NCI-H345 treated with DMSO at 0.1 percent for 48 hours (cell line): Measurements from ENCODE around the gene PDE11A.

Source experiments
- DNase-seq: peaks from one replicate; lab custom pipeline; 2025; ENCODE audit not compliant: unreplicated experiment; lab: John Stamatoyannopoulos, UW

Gene PDE11A

DNA sequence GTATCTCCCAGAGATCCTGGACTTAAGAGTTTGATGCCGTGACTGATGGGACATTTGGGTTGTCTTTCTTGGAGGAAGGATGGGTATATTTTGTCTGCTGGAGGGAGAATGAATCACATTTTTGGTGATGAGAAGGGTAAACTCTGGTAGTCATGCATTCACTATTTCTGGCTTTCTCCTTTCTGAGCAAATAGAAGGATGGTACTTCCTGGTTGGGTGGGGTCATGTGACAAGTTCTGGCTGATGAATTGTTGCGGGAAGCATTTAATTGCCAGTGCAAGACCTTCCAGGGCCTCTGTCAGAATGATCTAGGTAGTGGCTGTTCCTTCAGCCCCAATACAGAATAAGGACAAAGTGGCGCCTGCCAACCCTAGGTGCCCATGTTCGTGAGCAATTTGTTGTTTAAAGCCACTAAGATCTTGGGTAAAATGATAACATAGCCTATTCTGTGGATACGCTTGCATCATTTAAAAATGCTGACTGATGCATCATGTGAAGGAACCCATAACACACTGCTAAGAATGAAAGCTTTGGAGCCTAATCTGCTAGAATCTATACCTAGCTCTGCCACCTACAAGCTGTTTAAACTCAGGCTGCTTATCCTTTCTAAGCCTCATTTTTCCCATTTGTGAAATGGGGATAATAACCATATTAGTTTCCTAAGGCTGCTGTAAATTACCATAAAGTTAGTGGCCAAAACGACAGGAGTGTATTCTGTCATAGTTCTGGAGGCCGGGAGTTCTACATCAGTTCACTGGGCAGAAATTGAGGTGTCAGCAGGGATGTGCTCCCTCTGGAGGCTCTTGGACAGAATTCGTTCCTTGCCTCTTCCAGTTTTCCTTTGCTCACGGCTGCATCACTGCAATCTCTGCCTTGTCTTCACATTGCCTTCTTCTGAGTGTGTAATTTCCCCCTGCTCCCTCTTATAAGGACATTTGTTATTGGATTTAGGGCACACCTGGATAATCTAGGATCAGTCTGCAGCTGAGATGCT, 398.7 kb downstream of the PDE11A start:
- DNase-seq: no peak

DNA sequence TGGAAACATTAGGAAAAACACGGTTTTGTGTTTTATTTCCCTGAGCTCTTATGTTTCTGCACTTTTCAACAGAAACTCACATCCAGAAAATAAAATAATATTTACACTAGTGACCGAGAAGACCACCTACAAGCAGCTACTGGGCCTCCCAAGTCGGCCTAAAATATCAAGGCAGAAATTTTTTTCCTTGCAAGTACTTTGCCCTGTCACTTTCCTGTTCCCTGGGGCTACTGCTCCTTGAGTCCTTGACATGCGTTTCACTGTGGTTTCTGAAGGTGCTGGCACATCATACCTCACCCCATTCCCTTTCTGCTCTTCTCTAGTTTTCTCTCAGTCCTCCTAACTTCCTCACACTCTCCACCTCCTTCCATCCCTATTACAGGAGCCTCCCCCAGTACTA, 400.9 kb downstream of the PDE11A start:
- no peak for DNase-seq

DNA sequence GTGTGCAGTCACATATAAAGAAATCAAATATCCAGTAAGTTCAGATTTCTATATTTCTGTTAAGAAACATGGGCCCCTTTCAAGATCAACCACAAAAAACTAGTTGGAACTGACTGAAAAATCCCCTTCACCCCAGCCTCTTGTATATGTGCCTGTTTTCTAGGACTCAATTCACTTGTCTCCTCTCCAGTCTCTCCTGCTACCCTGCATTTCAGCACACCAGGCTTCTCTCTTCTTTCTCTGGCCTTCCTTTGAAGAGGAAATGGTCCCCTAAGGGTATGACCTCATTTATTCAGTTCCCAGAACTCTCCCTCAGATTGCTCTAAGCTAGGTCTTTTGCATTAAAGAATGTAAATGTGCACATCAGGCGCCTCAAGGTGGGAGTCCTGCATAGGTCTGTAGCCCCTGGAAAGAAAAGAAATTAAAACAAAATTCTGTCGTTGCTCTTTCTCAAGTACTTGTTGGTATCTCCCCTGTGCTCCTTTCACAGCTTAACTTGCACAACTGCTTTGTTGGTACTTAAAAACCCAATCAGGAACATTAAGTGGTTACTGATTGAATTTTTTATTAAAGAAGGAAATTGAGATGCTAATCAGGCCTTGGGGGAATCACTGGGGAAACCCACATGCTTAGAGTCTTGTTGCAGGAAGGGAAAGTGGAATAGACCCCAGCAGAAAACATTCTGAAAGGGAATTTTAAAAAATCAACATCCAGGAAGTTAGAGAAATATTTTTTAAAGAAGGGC, 401.6 kb downstream of the PDE11A start:
- DNase-seq: no peak

DNA sequence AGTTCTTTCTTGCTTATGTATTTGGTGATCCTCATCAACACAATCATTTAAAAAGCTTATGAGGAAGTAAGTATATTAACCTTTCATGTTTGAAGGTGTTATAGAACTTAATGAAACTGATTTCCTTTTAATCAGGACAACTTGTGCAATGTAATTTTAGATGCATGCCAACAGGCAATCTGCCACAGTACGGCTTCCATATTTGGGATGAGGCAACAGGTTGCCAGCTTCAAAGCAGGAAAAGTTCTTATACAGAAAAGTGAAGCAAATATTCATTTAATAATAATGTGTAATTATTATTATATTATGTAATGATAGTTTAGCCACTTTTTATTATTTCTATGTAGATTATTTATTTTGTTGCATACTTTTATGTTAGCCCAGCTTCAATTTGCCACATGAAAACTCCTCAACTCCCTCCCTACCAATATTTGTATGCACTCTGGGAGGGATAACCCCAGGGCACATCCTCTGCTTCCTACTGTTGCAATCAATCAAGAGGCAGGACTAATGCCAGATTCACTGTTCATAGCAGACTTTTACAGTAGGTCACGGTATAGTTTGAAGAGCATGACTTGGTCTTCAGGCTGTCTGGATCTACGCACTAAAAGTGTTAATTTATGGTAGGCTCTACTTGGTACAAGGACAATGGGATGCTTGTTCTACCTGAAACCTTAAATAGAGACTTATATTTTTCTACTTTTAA, 402.8 kb downstream of the PDE11A start:
- DNase-seq: no peak

DNA sequence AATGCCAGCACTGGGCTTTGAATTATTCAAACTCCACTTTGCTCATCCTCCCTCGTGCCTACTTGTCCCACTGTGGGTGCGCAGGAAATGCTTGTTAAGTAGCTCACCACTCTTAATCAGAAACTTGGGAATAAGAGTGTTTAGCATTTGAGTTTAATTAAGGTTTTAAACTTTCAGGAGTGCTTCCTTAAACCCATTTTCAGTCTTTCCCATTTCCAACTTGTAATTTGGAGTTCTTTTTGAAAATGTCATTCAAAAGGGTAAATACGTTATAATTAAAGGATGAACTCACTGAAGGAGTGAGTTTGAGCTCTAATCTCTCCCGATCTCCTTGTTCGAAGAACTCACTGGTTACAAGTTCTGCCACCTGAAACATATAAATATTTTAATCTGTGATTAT, 403.4 kb downstream of the PDE11A start:
- DNase-seq: no peak

DNA sequence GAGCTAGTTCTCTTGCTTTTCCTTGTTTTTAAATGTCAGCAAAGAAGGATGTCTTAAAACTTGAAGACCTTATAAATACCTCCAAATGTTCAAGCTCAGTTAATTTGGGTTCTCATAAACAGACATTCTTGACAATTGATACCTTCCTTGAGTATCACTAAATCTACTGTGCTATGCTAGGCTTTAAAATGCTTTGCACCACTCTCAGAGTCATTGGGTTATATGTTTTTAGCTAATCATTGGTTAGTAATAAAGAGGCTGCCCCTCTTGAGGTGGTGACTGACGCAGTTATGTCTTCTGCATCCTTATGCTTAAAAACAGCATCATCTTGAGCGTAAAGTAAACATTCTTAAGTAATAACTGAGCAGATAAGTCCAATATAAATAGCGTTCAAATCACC, 404.0 kb downstream of the PDE11A start:
- no peak for DNase-seq

DNA sequence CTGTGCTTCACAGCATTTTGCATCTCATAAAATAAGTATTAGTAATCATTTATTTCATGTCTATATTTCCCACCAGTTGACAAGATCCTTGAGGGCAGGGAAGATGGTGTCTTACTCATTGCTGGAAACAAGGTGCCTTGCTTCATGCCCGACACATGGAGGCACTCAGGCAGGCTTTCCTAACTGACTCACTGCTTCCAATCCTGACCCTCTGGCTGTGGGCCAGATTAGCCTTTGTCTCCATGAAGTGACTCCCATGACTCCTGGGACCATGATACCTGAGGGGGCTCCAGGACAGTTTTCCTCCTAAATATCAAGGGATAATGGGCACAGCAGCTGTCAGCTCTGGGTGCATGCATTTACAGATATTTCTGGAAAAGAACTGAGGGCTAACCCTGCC, 405.0 kb downstream of the PDE11A start:
- no peak for DNase-seq

DNA sequence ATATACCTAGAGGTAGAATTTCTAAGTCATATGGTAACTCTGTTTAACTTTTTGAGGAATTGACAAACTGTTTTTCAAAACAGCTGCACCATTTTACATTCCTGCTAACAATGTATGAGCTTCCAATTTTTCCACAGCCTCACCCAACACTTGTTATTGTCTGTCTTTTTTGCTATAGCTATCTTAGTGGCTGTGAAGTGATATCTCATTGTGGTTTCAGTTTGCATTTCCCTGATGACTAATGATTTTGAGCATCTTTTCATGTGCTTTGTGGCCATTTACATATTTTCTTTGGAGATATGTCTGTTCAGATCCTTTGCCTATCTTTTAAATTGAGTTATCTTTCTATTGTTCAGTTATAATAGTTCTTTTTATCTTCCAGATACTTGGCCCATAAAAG, 406.2 kb downstream of the PDE11A start:
- no peak for DNase-seq

DNA sequence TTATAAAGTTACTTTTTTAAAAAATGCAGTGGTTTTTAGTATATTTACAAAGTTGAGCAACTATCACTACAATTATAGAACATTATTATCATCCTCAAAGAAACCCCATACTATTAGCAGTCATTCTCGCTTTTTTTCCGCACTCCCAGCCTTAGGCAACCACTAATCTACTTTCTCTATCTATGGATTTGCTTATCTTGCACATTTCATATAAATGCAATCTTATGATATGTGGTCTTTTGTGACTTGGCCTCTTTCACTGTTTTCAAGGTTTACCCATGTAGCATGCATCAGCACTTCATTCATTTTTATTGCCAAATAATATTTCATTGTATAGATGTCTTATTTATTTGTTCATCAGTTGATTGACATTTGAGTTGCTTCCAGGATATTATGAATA, 406.6 kb downstream of the PDE11A start:
- DNase-seq: no peak

DNA sequence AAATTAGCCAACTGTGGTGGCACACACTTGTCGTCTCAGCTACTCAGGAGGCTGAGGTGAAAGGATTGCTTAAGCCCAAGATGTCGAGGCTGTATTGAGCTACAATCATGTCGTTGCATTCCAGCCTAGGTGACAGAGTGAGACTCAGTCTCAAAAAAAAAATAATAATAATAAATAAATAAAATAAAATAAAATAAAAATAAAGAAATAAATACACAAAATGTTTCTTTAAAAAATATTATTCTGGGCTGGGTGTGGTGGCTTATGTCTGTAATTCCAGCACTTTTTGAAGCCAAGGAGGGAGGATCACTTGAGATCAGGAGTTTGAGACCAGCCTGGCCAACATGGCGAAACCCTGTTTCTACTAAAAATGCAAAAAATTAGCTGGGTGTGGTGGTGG, 407.2 kb downstream of the PDE11A start:
- DNase-seq: no peak

DNA sequence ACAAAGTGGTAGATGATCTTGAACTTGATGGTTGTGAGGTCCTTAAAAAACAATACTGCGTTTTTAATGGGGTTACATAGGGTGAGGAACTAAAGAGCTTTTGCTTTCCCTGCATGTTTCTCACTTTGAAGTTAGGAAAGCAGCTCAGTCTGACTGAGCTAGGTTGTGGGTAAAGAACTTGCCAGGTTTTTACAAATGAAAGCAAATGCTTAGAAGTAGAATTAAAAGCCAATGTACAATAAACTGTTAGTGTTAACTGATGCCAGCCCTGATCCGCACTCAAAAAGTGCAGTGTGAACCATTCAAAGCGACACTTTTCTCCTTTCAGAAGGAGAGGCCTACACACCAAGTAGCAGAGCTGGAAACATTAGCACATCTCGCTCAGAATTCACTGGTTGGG, 409.7 kb downstream of the PDE11A start:
- no peak for DNase-seq

DNA sequence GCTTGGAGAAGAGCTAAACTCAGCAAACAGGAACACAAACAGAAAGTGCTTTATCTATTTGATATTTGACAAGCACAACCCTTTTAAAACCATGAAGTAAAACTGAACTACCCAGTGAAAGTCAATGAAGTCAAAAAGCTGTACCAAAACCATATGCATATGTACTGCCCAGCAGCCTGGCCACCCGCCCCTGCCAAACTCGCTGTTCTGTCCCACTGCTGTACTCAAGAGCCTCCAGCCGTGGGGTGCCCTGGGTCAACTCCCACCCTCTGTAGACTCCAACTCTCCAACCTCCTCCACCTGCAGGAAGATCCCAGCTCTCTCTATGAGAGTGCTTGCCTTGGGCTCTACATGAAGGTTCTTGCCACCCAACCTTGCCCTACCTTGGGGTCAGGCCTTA, 411.8 kb downstream of the PDE11A start:
- DNase-seq: no peak

DNA sequence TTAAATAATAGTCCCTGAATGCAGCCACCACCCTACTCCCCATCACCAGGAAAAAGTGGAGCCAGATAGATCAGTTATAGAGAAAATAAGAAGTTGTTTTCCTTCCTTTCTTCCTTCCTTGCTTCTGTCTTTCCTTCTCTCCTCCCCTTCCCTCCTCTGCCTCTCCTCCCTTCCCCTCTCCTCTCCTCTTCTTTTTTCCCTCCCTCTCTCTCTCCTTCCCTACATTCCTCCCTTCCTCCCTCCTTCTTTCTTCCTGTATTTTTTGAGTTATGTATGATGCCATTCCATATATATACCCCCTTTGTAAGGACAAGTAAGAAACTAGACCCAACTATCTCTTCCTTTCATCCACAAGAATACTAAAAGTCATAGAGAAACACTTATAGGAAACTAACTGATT, 414.3 kb downstream of the PDE11A start:
- DNase-seq: no peak

DNA sequence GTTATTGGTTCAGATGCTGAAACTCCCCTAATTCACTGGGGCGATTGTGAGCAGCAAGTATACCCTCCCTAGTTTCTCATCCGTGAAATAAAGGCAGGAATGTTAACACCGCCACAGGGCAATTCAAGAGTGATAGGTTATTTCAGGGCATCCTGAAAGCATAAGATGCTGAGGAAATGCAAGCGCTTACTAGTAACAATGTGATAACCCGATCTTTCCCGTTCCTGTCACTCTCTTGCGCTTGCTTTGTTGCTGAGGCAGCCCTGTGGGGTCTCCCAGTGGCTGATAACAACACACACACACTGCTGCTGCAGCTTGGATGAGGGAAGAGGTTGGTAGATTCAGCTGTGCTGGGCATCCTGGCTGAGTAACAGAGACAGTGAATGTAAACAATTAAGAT, 420.7 kb downstream of the PDE11A start:
- no peak for DNase-seq

DNA sequence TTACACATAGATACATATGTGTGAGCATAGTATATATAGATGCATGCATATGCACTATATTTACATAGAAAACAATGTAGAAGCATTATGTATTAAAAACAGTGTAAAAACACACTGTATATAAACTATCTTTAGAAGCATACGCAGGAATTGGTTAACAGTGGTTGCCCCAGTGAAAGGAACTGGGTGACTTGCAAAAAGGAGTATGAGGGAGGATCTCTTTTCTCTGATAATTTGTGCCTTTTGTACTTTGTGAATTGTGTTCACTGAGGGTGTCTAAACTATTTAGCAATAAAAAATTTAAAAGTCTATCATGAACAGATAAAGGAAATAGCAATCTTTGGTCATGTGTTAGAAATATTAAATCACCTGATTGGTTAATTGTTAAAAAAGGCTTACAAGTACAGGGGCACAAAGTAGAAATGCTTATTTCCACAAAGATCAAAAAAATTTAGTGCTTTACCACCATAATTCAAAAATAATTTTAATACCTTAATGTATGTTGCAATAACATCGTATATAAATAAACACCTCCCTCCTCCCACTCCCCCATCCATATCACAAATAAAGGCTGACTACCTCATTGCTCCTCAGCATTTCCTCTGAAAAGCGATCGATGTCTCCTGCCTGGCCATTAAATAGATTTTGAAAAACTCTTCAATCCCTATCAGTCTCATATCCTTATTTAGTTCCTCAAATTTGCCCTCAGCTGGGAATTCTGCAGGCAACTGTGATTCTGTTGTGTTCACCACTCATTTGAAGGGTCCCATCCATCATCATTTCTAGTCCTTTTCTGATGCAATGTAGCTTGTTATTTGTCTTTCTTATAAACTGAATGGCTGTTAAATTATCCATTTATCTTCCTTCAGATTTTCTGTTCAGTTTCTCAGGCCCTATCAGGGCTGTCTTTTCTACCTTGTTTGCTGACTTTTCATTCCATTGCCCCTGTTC, 422.7 kb downstream of the PDE11A start:
- no peak for DNase-seq

DNA sequence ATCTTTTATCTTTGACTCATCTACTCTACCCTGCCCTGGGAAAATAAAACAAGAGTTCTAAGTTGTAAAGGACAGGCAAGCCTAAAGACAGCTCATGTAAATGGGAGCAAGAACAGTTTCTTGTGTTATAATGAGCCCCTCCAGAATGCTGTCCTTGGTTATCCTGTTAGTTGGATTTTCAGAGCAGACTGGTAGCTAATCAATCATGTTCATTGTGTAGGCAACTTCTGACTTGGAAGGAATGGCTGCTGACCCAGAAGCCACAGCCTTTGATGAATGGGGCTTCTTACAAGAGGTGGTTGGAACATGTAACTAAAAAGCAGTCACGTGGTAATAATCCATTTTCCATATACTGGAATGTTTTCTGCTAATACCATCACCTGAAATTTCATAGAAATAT, 425.8 kb downstream of the PDE11A start:
- DNase-seq: no peak

DNA sequence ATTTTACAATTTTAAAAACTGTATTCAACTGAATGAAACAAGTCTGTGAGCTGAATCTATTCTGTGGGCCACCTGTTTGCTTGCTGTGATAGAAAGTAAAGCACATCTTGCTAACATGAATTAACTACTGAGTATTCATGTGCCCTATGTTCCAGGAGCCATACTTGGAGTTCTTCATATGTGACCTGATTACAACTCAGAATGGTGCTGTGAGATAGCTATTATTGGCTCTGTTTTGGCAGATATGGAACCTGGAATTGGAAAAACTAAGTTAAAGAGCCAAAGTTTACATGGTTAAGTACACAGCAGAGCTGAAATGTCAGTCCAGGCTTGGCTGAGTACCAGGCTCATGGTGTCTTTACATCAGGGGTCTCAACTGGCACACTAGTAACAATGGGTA, 426.3 kb downstream of the PDE11A start:
- no peak for DNase-seq

DNA sequence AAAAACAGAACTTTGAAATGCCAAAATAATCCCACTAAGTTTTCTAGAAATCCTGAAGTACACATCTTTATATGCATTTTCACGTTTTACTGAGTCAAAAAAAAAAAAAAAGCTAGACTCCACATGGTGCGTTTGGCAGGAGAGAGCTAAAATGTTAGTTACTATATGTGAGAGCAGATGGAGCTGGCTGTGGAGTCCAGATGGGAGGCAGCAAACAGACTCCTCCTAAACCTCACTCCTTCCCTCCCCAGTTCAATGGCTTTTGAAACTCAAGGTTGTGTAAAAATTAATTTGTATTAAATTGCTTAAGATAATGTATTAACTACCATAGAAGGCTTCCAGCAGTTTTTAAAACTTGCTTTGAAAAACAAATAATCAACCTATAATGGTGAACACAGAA, 431.2 kb downstream of the PDE11A start:
- no peak for DNase-seq

DNA sequence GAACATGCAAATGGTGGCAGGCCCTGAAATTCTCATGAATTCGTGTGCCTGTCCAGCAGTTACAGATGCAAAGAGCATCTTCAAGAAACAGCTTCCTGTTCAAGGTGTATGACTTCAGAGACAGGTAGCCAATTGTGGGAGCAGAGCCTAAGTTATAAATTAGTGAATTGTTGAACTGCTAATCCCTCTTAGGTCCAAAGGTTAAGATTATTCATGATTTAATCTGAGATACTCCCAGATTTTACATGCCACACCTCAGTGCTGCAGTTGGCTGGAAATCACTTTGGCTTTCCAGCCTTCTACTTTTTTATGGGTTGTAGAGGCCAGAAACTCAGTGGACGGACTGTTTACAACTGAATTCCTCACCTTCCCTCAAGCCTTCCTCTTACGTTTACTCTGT, 432.2 kb downstream of the PDE11A start:
- no peak for DNase-seq

DNA sequence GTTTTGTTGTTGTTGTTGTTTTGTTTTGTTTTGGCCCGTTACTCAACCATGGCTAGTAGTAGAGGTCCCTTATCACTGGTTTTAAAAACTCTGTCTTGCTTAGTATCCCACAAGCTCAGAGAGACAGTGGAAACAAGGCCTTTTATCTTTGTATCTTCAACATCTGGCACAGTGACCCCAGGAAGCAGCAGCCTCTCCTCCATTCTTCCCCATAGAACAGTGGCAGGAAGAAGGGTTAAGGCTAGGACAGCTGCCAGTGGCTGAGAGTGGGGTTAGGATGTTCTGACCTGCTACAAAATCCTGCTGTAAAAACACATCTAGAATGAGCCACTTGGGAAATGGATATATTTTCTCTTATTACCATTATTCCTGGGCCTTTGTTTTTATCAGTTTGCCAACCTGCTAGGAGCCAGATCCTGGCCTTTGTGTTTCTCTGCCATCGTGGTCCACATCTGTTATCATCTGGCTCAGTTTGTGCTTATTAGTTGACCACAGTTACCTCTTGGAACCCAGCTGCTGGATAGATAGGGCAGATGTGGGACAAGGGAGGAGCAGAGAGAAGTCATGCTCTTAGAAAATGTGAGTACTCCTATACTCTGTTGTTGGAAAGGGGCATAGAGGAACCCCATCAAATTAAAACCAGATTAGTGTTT, 433.2 kb downstream of the PDE11A start:
- DNase-seq: no peak
